HepG2 (cell line): ENCODE measurements around the gene RHD.
"Not testable (repeated sequence)": the region's sequence is repeated elsewhere in the genome, so short reads cannot be mapped to it uniquely, and the experiment has no call there.

Experiments used
- CTCF ChIP-seq: sonication (generic); formaldehyde crosslinking; IDR thresholded peaks from 2 replicates; pipeline ENCODE4 v1.5.0; 2020; ENCODE audit warnings: mild to moderate bottlenecking, missing genetic modification reagents, moderate library complexity
- EZH2 ChIP-seq: conservative IDR thresholded peaks from 2 replicates; pipeline ENCODE4 v1.6.1; 2012; ENCODE audit warnings: mild to moderate bottlenecking, low read depth, low read length, moderate library complexity
- KAT2B ChIP-seq: fragments of 150-350 bp; IDR thresholded peaks from 2 replicates; pipeline ENCODE4 v1.6.1; 2014; ENCODE audit warnings: low read depth, low read length, borderline replicate concordance
- MAF1 ChIP-seq: sonication (generic); formaldehyde crosslinking; IDR thresholded peaks from 2 replicates; pipeline ENCODE4 v1.5.0; 2020; ENCODE audit warnings: missing genetic modification reagents, borderline replicate concordance
- ZFP36L1 ChIP-seq: sonication (generic); formaldehyde crosslinking; IDR thresholded peaks from 2 replicates; pipeline ENCODE4 v1.8.0; 2022; ENCODE audit warnings: mild to moderate bottlenecking, missing genetic modification reagents, moderate library complexity
- ZNF142 ChIP-seq: sonication (generic); formaldehyde crosslinking; IDR thresholded peaks from 2 replicates; pipeline ENCODE4 v1.4.0; 2020; ENCODE audit warnings: missing genetic modification reagents
- ZNF326 ChIP-seq: sonication (generic); formaldehyde crosslinking; IDR thresholded peaks from 2 replicates; pipeline ENCODE4 v1.4.0; 2020; ENCODE audit warnings: missing genetic modification reagents, borderline replicate concordance
- ZNF362 ChIP-seq: sonication (generic); formaldehyde crosslinking; IDR thresholded peaks from 2 replicates; pipeline ENCODE4 v1.4.0; 2020; ENCODE audit warnings: missing genetic modification reagents, mild to moderate bottlenecking, borderline replicate concordance
- ZNF407 ChIP-seq: sonication (generic); formaldehyde crosslinking; IDR thresholded peaks from one replicate; pipeline ENCODE4 v1.5.1; 2020; ENCODE audit warnings: mild to moderate bottlenecking, missing genetic modification reagents; ENCODE audit errors: not compliant biosample characterization
- ZNF431 ChIP-seq: sonication (generic); formaldehyde crosslinking; IDR thresholded peaks from 2 replicates; pipeline ENCODE4 v1.9.0; 2022; ENCODE audit warnings: missing genetic modification reagents, low read depth, mild to moderate bottlenecking, borderline replicate concordance
- ZNF569 ChIP-seq: sonication (generic); formaldehyde crosslinking; IDR thresholded peaks from 2 replicates; pipeline ENCODE4 v1.5.0; 2020; ENCODE audit warnings: mild to moderate bottlenecking, missing genetic modification reagents, moderate library complexity, borderline replicate concordance

- not testable (repeated sequence) for TF ChIP-seq KAT2B; ZFP36L1 (CRISPR knock-in tag); CTCF (CRISPR knock-in tag); ZNF407; ZNF362 (CRISPR knock-in tag); EZH2; ZNF142 (CRISPR knock-in tag); ZNF431; ZNF569 (CRISPR knock-in tag); ZNF326; MAF1
Measured at GRCh38 chr1:25236261-25236660, 36.0 kb upstream of the RHD start.
